SK-N-SH (cell line): ENCODE results near the gene DSTN. TPM values are rescaled to one million over a fixed set of nuclear protein-coding genes. Genes with fewer than 3 reads are reported as not detected.

ENCODE experiments used
- CTCF ChIA-PET: fragments of 300-600, 350-600 bp; formaldehyde crosslinking; extraction: SDS; loops from one replicate; lab custom pipeline; 2021; lab: Yijun Ruan, JAX
- POLR2A ChIA-PET: fragments of 350-600 bp; sonication (Branson Sonifier 250); formaldehyde crosslinking; extraction: SDS; loops from one replicate; lab custom pipeline; 2020; ENCODE audit warnings: antibody characterized with exemption, inconsistent platforms; lab: Yijun Ruan, JAX
- DNase-seq: peaks from one replicate; pipeline ENCODE4 v3.0.0; 2012
- H2AFZ ChIP-seq: fragments of 200-600 bp; sonication (generic); 2 replicates; pipeline ENCODE4 v1.8.1; 2016; ENCODE audit warnings: antibody characterized with exemption, mild to moderate bottlenecking, low read depth
- H3F3A ChIP-seq: fragments of 200-600 bp; sonication (generic); replicated peaks from 2 replicates; pipeline ENCODE3; 2016; ENCODE audit warnings: antibody characterized with exemption, mild to moderate bottlenecking; ENCODE audit not compliant: insufficient read depth
- H3K27ac ChIP-seq, 2 experiments: fragments of 200-500 bp in 1 of 2; fragments of 200-600 bp in 1 of 2; sonication (Bioruptor generic) in 1 of 2; sonication (generic), shearing (Covaris generic) in 1 of 2; 2 replicates each; pipeline versions ENCODE4 v1.5.1 to v1.6.1; 2014 to 2016; ENCODE audit warnings: low read depth in 2 of 2, inconsistent platforms in 1 of 2, low read length in 1 of 2, mild to moderate bottlenecking in 1 of 2, mixed read lengths in 1 of 2
- H3K27me3 ChIP-seq: fragments of 200-600 bp; sonication (generic), shearing (Covaris generic); 2 replicates; pipeline ENCODE4 v1.6.1; 2016; ENCODE audit warnings: mixed run types; ENCODE audit not compliant: insufficient read depth
- H3K36me3 ChIP-seq, 2 experiments: fragments of 200-500 bp in 1 of 2; fragments of 200-600 bp in 1 of 2; sonication (Bioruptor generic) in 1 of 2; sonication (generic) in 1 of 2; replicated peaks in 1 of 2; 2 replicates each; pipeline versions ENCODE3 to v1.5.1; 2014 to 2016; ENCODE audit warnings: low read length in 1 of 2, mild to moderate bottlenecking in 1 of 2; ENCODE audit not compliant: insufficient read depth in 2 of 2, control insufficient read depth in 1 of 2
- H3K4me1 ChIP-seq, 2 experiments: fragments of 200-500 bp in 1 of 2; fragments of 200-600 bp in 1 of 2; sonication (Bioruptor generic) in 1 of 2; sonication (generic), shearing (Covaris generic) in 1 of 2; 2 replicates each; pipeline versions ENCODE4 v1.5.1 to v1.6.1; 2014 to 2016; ENCODE audit warnings: low read depth in 1 of 2, low read length in 1 of 2, mixed run types in 1 of 2; ENCODE audit not compliant: insufficient read depth in 2 of 2, control insufficient read depth in 1 of 2
- H3K4me2 ChIP-seq: fragments of 200-600 bp; sonication (generic), shearing (Covaris generic); 2 replicates; pipeline ENCODE4 v1.6.1; 2017; ENCODE audit warnings: mixed run types
- H3K4me3 ChIP-seq, 2 experiments: fragments of 200-500 bp in 1 of 2; fragments of 200-600 bp in 1 of 2; sonication (Bioruptor generic) in 1 of 2; sonication (generic), shearing (Covaris generic) in 1 of 2; 2 replicates each; pipeline versions ENCODE4 v1.5.1 to v1.8.1; 2014 to 2016; ENCODE audit warnings: low read depth in 2 of 2, inconsistent platforms in 1 of 2, low read length in 1 of 2, mild to moderate bottlenecking in 1 of 2, mixed read lengths in 1 of 2, moderate library complexity in 1 of 2
- H3K79me2 ChIP-seq: fragments of 200-600 bp; sonication (generic); 2 replicates; pipeline ENCODE4 v1.8.1; 2017; ENCODE audit warnings: mild to moderate bottlenecking; ENCODE audit not compliant: insufficient read depth
- H3K9ac ChIP-seq: fragments of 200-600 bp; sonication (generic); 2 replicates; pipeline ENCODE4 v1.6.1; 2017; ENCODE audit warnings: mixed run types
- H3K9me2 ChIP-seq: fragments of 200-600 bp; sonication (generic); 2 replicates; pipeline ENCODE4 v1.6.1; 2017; ENCODE audit warnings: mixed run types
- H3K9me3 ChIP-seq: fragments of 200-600 bp; sonication (generic); 2 replicates; pipeline ENCODE4 v1.6.1; 2017; ENCODE audit warnings: mixed run types, mild to moderate bottlenecking, moderate library complexity
- H4K20me1 ChIP-seq: fragments of 200-600 bp; sonication (generic); 2 replicates; pipeline ENCODE4 v1.6.1; 2017; ENCODE audit warnings: mild to moderate bottlenecking, mixed run types; ENCODE audit not compliant: insufficient read depth
- EP300 ChIP-seq, 2 experiments: IDR thresholded peaks; 2 replicates each; pipeline versions ENCODE4 v1.4.0 to v1.6.1; 2012; ENCODE audit warnings: borderline replicate concordance in 1 of 2, low read depth in 1 of 2, low read length in 1 of 2
- EZH2phosphoT487 ChIP-seq: fragments of 200-600 bp; sonication (generic); IDR thresholded peaks from 2 replicates; pipeline ENCODE4 v1.6.1; 2017; ENCODE audit warnings: low read depth, mixed run types, mild to moderate bottlenecking, antibody characterized with exemption, moderate library complexity, borderline replicate concordance
- FOXJ3 ChIP-seq: sonication (generic); formaldehyde crosslinking; IDR thresholded peaks from 2 replicates; pipeline ENCODE4 v1.5.1; 2020; ENCODE audit warnings: mild to moderate bottlenecking, missing genetic modification reagents
- FOXM1 ChIP-seq: IDR thresholded peaks from 2 replicates; pipeline ENCODE4 v1.4.0; 2012; ENCODE audit warnings: low read depth, mild to moderate bottlenecking
- GABPA ChIP-seq: IDR thresholded peaks from 2 replicates; pipeline ENCODE4 v1.4.0; 2012; ENCODE audit warnings: low read depth, mild to moderate bottlenecking
- MXI1 ChIP-seq: IDR thresholded peaks from 2 replicates; pipeline ENCODE4 v1.6.1; 2012; ENCODE audit warnings: mild to moderate bottlenecking, low read depth, low read length, improper control_type of control experiment
- POLR2AphosphoS5 ChIP-seq: IDR thresholded peaks from 2 replicates; pipeline ENCODE4 v1.6.1; 2012; ENCODE audit warnings: low read depth, low read length
- RAD21 ChIP-seq: IDR thresholded peaks from 2 replicates; pipeline ENCODE4 v1.6.1; 2012; ENCODE audit warnings: mild to moderate bottlenecking, low read length
- SMC3 ChIP-seq: IDR thresholded peaks from 2 replicates; pipeline ENCODE4 v1.6.1; 2012; ENCODE audit warnings: low read depth, low read length, improper control_type of control experiment
- WGBS: methylation state at CpG from one replicate; pipeline ENCODE4 v1.1.6; 2017; ENCODE audit warnings: low lambda C conversion rate; 5-methylcytosine and 5-hydroxymethylcytosine counted together
- polyA plus RNA-seq, 3 experiments: library from polyadenylated mRNA; depleted of rRNA; stranded (reverse); fragments of >200 nt; gene quantifications; 2 replicates each; pipeline ENCODE4 v1.2.3, GENCODE V29; 2012
- TF ChIP-seq, protein P1 (sequence below): IDR thresholded peaks from 2 replicates; pipeline ENCODE4; 2012
- TF ChIP-seq, protein P2 (sequence below): IDR thresholded peaks from 2 replicates; pipeline ENCODE4 v1.4.0; 2012; ENCODE audit warnings: low read depth

Gene DSTN
- polyA plus RNA-seq, 1 of the 3 experiments (the other 2 are of a cell fraction), result 167 TPM

DNA sequence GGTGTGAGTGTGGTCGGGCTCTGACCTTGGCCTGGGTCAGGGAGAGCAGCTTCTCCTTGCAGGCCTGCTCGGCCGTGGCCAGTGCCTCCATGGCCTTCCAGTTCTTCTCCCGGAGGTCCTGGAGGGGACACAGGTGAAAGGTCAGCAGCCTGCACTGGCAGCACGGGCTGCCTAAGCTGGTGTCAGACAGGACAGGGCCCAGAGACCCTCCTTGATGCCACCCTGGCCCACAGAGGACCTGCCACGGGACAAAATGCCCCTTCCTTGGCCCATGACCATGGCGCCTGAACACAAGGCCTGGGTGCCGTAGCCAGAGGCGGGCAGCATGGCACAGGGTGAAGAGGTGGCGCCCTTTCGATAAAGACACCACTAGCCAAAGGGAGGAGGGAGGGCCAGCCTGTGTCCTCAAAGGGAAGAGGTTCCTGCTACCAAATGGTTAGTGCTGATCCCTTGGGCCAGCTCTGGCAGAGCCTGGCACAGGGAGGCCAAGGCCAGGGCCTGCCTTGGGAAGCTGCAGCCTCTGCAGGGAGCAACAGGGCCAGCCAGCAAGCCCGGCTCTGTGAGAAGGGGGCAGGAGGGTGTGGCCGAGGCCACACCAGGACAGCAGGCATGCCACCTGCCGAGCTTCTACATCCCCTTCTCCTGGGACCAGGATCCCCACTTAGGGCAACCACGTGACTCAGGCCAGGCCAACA, 54.8 kb downstream of the DSTN start:
- H3K9ac ChIP-seq, result no peak overlapping the region
- peaks cover 3 to 62% of the 10 kb centered on the region in 2 experiments for H3K36me3 ChIP-seq
- H3K27ac ChIP-seq, result no peak overlapping the region
- DNase-seq, result peak; percentile 8
- no peaks in the 10 kb centered on the region for H3K27me3 ChIP-seq
- ChIA-PET CTCF (interaction anchor here (1.1 to 3.8 kb wide), 3 partner anchors 11 to 120 kb away, joined by 3 to 15 read pairs (median 6); no protein-coding TSS in a partner anchor), POLR2A (interaction anchor here (0.7 kb wide), 1 partner anchor 38 kb away, joined by 3 read pairs; no protein-coding TSS in a partner anchor)
- no peaks in the 10 kb centered on the region for H3F3A ChIP-seq
- no peaks in the 10 kb centered on the region for H3K4me1 ChIP-seq
- H3K4me3 ChIP-seq, result no peak overlapping the region
- H3K79me2 ChIP-seq, result no peaks in the 10 kb centered on the region
- no peak overlapping the region for H2AFZ ChIP-seq
- no peaks in the 10 kb centered on the region for H3K9me2 ChIP-seq
- H4K20me1 ChIP-seq, result no peaks in the 10 kb centered on the region
- no peak overlapping the region for H3K4me2 ChIP-seq
- TF ChIP-seq GABPA (no peak), POLR2AphosphoS5 (no peak), EZH2phosphoT487 (no peak), MXI1 (no peak), SMC3 (no peak), RAD21 (no peak), FOXM1 (no peak)
- TF ChIP-seq, protein P1, sequence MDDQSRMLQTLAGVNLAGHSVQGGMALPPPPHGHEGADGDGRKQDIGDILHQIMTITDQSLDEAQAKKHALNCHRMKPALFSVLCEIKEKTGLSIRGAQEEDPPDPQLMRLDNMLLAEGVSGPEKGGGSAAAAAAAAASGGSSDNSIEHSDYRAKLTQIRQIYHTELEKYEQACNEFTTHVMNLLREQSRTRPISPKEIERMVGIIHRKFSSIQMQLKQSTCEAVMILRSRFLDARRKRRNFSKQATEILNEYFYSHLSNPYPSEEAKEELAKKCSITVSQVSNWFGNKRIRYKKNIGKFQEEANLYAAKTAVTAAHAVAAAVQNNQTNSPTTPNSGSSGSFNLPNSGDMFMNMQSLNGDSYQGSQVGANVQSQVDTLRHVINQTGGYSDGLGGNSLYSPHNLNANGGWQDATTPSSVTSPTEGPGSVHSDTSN, result no peak
- TF ChIP-seq, protein P2, sequence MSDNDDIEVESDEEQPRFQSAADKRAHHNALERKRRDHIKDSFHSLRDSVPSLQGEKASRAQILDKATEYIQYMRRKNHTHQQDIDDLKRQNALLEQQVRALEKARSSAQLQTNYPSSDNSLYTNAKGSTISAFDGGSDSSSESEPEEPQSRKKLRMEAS, result no peak
- no peaks in the 10 kb centered on the region for H3K9me3 ChIP-seq
- 96% methylated on average over 9 of the region's 15 CpGs for WGBS

DNA sequence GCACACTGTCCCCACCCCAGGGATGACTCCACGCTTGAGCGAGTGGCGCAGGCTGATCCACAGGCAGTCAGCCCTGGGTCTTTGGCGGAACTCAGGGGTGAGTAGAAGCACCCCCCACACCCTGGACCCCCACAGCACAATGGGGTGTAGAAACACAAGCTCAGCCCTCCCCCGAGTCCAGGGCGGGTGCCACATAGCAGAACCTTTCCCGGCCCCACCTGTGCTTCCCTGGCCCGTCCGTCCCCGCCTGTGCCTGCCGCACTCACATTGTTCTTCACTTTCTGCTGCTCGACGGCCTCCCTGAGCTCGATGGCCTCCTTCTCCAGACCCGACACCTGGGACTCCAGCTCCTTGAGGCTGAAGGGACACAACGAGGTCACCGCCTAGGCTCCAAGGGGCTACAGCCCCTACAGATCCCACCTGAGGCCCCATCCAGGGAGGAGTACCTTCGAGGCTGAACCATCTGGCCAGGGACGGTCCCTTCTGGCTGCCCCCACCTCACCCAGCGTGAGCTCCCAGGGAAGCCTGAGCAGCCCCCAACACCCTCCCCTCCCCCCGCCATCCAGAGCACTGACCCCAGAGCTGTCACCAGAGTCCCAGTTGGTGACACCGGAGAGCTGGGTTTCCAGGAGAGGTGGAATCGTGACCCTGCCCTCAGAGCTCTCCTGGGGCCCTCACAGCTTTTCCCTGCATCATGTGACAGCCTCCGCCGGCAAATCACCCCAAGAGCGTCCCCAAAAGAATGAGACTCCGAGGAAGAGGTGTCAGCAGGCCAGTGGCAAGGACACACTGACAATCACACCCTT, 55.6 kb downstream of the DSTN start:
- H3K4me2 ChIP-seq, result no peak overlapping the region
- no peaks in the 10 kb centered on the region for H3K4me1 ChIP-seq
- no peaks in the 10 kb centered on the region for H3K79me2 ChIP-seq
- no peak overlapping the region for H2AFZ ChIP-seq
- no peaks in the 10 kb centered on the region for H4K20me1 ChIP-seq
- H3K4me3 ChIP-seq, result no peak overlapping the region
- DNase-seq, result peak; percentile 19
- no peak for TF ChIP-seq EP300 (IDR thresholded peaks at IDR 0.05; ENCODE audit: borderline replicate concordance in 1 of 2, low read depth in 1 of 2, low read length in 1 of 2)
- TF ChIP-seq SMC3, result no peak
- no peak for TF ChIP-seq FOXJ3 (CRISPR knock-in tag)
- H3K27me3 ChIP-seq, result no peaks in the 10 kb centered on the region
- H3K27ac ChIP-seq, result no peak overlapping the region
- H3F3A ChIP-seq, result no peaks in the 10 kb centered on the region
- peaks cover 3 to 61% of the 10 kb centered on the region in 2 experiments for H3K36me3 ChIP-seq
- H3K9me2 ChIP-seq, result no peaks in the 10 kb centered on the region
- ChIA-PET CTCF (interaction anchor here (1.1 to 3.8 kb wide), 4 partner anchors 9 to 120 kb away, joined by 3 to 15 read pairs (median 5); no protein-coding TSS in a partner anchor), POLR2A (interaction anchor here (0.7 kb wide), 1 partner anchor 39 kb away, joined by 3 read pairs; no protein-coding TSS in a partner anchor)
- no peak overlapping the region for H3K9ac ChIP-seq
- WGBS, result 96% methylated on average over 18 of the region's 27 CpGs
- no peaks in the 10 kb centered on the region for H3K9me3 ChIP-seq
